RWPE1 (cell line): ENCODE data around the gene ALDH4A1.

ENCODE experiments used
- CTCF ChIA-PET: fragments of 350-600 bp; sonication (Branson Sonifier 250); formaldehyde crosslinking; extraction: SDS; loops from one replicate; lab custom pipeline; 2021; lab: Yijun Ruan, JAX
- POLR2A ChIA-PET: fragments of 400-600 bp; formaldehyde crosslinking; extraction: SDS; loops from one replicate; lab custom pipeline; 2020; ENCODE audit warnings: antibody characterized with exemption; ENCODE audit not compliant: low non-redundant PET; lab: Yijun Ruan, JAX
- DNase-seq: peaks from one replicate; pipeline ENCODE4 v3.0.0; 2012; ENCODE audit warnings: low spot score
- H3K27ac ChIP-seq: fragments of 450-650 bp; 2 replicates; pipeline ENCODE4 v1.5.1; 2017
- TF ChIP-seq, protein P1 (sequence below): fragments of 450-650 bp; conservative IDR thresholded peaks from 2 replicates; pipeline ENCODE4 v1.5.1; 2017; ENCODE audit warnings: low read depth, mild to moderate bottlenecking

ALDH4A1 gene

GRCh38 chr1:18903291-18903756, 969 bp upstream of the ALDH4A1 start:
- TF ChIP-seq, protein P1, sequence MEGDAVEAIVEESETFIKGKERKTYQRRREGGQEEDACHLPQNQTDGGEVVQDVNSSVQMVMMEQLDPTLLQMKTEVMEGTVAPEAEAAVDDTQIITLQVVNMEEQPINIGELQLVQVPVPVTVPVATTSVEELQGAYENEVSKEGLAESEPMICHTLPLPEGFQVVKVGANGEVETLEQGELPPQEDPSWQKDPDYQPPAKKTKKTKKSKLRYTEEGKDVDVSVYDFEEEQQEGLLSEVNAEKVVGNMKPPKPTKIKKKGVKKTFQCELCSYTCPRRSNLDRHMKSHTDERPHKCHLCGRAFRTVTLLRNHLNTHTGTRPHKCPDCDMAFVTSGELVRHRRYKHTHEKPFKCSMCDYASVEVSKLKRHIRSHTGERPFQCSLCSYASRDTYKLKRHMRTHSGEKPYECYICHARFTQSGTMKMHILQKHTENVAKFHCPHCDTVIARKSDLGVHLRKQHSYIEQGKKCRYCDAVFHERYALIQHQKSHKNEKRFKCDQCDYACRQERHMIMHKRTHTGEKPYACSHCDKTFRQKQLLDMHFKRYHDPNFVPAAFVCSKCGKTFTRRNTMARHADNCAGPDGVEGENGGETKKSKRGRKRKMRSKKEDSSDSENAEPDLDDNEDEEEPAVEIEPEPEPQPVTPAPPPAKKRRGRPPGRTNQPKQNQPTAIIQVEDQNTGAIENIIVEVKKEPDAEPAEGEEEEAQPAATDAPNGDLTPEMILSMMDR = no peak
- peak overlapping the region; percentile 89 for H3K27ac ChIP-seq
- ChIA-PET POLR2A (interaction anchor here (0.8 to 1.6 kb wide), 3 partner anchors 17 to 285 kb away, joined by 3 to 6 read pairs (median 4); no protein-coding TSS in a partner anchor), CTCF (interaction anchor here (1.3 to 2.0 kb wide), 2 partner anchors 10 to 306 kb away, joined by 3 to 9 read pairs; no protein-coding TSS in a partner anchor)
- no peak for DNase-seq

- TF ChIP-seq, protein P1 = no peak
- peak; percentile 36 for DNase-seq
- H3K27ac ChIP-seq = peak overlapping the region; percentile 89
- ChIA-PET POLR2A (interaction anchor here (0.5 to 1.6 kb wide), 4 partner anchors 16 to 195 kb away, joined by 3 to 8 read pairs (median 4); no protein-coding TSS in a partner anchor), CTCF (interaction anchor here (0.7 to 2.0 kb wide), 3 partner anchors 11 to 131 kb away, joined by 3 to 9 read pairs (median 4); no protein-coding TSS in a partner anchor)
Measured at GRCh38 chr1:18901952-18902522, 318 bp downstream of the ALDH4A1 start.

DNA sequence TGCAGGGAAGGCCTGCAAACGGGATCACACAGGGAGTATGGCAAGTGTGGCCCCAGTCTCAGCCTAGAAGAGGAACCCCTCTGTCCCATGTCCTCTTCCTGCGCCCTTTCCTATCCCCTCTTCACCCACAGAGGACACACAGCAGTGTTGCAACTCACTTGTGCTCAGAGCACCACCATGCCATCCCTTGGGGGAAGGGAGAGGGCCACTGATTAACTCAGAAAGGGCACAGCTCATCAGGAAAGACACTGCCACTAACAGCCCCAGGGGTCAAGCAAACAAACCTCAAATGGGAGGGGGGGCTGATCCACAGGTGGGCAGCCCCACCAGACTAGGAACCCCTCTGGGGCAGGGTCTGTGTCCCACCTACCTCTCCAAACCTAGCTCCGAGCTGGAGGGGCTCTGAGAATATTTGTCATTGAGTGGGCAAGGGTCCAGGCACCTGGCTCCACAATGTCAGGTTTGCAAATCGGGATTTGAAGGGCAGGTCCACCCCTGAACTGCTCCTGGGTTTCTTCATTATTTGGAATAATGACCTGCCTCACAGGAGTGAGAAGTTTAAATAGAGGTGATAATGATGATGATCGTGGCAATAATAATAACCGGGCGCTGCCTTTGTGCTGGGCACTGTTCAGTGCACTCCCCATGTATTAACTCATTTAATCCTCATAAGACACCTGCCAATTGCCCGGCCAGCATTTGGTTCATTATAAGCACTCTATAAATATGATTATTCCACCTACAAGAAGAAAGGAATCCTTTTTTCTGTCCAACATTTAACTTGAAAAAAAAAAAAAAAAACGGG, 1.0 kb downstream of the ALDH4A1 start:
- peak overlapping the region; percentile 89 for H3K27ac ChIP-seq
- CTCF ChIA-PET = interaction anchor here (1.0 kb wide), 1 partner anchor 17 kb away, joined by 4 read pairs; no protein-coding TSS in a partner anchor
- TF ChIP-seq, protein P1 = no peak
- no peak for DNase-seq
- POLR2A ChIA-PET = interaction anchor here (1.6 kb wide), 1 partner anchor 23 kb away, joined by 3 read pairs; no protein-coding TSS in a partner anchor

DNA sequence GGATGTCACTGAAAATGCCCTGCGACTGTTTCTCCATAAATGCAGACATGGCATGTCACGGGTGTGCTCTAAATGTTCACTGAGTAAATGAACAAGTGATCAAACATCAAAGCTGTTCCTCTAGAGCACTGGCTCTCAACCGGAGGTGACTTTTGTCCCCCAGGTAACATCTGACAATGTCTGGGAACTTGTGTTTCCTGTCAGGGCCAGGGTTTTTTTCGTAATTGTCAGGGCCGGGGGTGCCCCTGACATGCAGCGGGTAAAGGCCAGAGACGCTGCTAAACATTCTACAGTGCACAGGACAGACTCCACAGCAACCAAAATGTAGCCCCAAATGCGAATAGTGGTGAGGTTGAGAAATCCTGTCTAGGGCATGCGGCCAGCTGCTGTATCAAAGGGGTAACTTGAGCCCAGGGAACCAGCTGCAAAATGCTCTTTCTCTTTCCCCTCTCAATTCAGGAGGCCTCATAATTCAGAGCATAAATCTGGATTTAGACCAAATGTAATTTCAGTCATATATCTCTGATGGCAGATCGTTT, 2.0 kb downstream of the ALDH4A1 start:
- DNase-seq = no peak
- ChIA-PET POLR2A (no interaction called here), CTCF (interaction anchor here (0.6 to 1.0 kb wide), 4 partner anchors 15 to 204 kb away, joined by 3 to 4 read pairs (median 3); no protein-coding TSS in a partner anchor)
- H3K27ac ChIP-seq = peak overlapping the region; percentile 89
- TF ChIP-seq, protein P1 = no peak

GRCh38 chr1:18899363-18900049, 2.8 kb downstream of the ALDH4A1 start:
- peak overlapping the region; percentile 84 for H3K27ac ChIP-seq
- CTCF ChIA-PET = interaction anchor here (0.6 to 1.3 kb wide), 3 partner anchors 46 to 197 kb away, joined by 3 to 4 read pairs (median 3); no protein-coding TSS in a partner anchor
- POLR2A ChIA-PET = no interaction called here

More at GRCh38 chr1:18899363-18900049, 2.8 kb downstream of the ALDH4A1 start:
- TF ChIP-seq, protein P1 = no peak
- DNase-seq = no peak
